Gastrocnemius medialis (tissue), 4 donors: Measurements from ENCODE around the gene HRH2.

ENCODE experiments used
- CTCF ChIP-seq, 5 experiments: fragments of 450-650 bp in 3 of 5; fragments of 200-600 bp in 2 of 5; sonication (generic) in 2 of 5; IDR thresholded peaks in 4 of 5; conservative IDR thresholded peaks in 1 of 5; 1 replicate in 4 of 5; 2 replicates in 1 of 5; pipeline ENCODE4 v1.5.1; 2016 to 2019; ENCODE audit warnings: antibody characterized with exemption in 5 of 5, mild to moderate bottlenecking in 3 of 5, moderate library complexity in 3 of 5
- POLR2A ChIP-seq, 2 donors: fragments of 450-650 bp; IDR thresholded peaks; one replicate each; pipeline ENCODE4 v1.6.1; 2017; ENCODE audit warnings: antibody characterized with exemption in 2 of 2, mild to moderate bottlenecking in 2 of 2, moderate library complexity in 2 of 2

DNA sequence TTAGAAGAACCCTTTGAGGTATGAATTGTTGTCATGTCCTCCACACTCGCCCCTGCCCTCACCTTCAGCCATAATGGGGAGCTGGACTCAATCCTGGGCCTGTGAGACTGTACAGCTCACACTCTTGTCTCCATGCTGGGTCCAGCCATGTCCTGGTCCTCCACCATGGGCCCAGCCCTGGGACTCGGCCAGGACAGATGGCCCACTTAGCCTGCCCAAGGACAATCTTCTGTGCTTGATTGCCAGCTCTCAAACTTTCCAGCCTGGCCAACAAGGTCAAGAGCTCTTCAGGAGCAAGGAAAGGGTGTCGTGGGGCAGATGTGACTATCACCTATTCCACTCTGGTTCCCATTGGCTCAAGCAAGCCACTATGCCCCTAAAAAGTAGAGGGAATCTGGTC lies 90.8 kb downstream of the HRH2 start:
- TF ChIP-seq POLR2A (IDR thresholded peaks at IDR 0.05) (no peak), CTCF (IDR thresholded peaks at IDR 0.05 in 4 of 5, conservative IDR thresholded peaks at IDR 0.05 in 1 of 5) (no peak)
